Effector memory CD8-positive, alpha-beta T cell (primary cell): ENCODE data around the gene THBD.
"Not testable (repeated sequence)": the region's sequence is repeated elsewhere in the genome, so short reads cannot be mapped to it uniquely, and the experiment has no call there.

Experiments used
- ATAC-seq: fragments of 150-1000 bp; cut with Tn5 transposase; replicated peaks from 2 replicates; pipeline ENCODE4 v1.10.0; 2021; ENCODE audit warnings: mild to moderate bottlenecking, moderate library complexity
- DNase-seq, 3 experiments: peaks; one replicate each; pipeline ENCODE4 v3.0.0; 2021
- H3K27ac Mint-ChIP-seq, 2 donors: one replicate each; pipeline ENCODE4 v1.8.0; 2022; ENCODE audit warnings: mild to moderate bottlenecking in 2 of 2, mixed read lengths in 2 of 2, moderate library complexity in 2 of 2
- H3K27me3 Mint-ChIP-seq, 2 donors: one replicate each; pipeline ENCODE4 v1.8.0; 2022; ENCODE audit warnings: mixed read lengths in 2 of 2
- H3K36me3 Mint-ChIP-seq: one replicate; pipeline ENCODE4 v1.8.0; 2022; ENCODE audit warnings: mild to moderate bottlenecking, moderate library complexity, mixed read lengths; ENCODE audit not compliant: insufficient read depth
- H3K4me1 Mint-ChIP-seq, 2 donors: one replicate each; pipeline ENCODE4 v1.8.0; 2022; ENCODE audit warnings: low read depth in 2 of 2, mixed read lengths in 2 of 2
- H3K4me3 Mint-ChIP-seq, 2 donors: one replicate each; pipeline ENCODE4 v1.8.0; 2022; ENCODE audit warnings: mild to moderate bottlenecking in 2 of 2, mixed read lengths in 2 of 2, moderate library complexity in 2 of 2
- H3K9me3 Mint-ChIP-seq, 2 donors: one replicate each; pipeline ENCODE4 v1.8.0; 2022; ENCODE audit warnings: mixed read lengths in 2 of 2

THBD gene

GRCh38 chr20:23032750-23033078 lies 16.8 kb downstream of the THBD start:
- no peaks in the 10 kb centered on the region for H3K36me3 Mint-ChIP-seq
- DNase-seq (no peak), ATAC-seq (no peak)
- H3K4me3 Mint-ChIP-seq: no peak overlapping the region
- no peaks in the 10 kb centered on the region for H3K9me3 Mint-ChIP-seq
- no peak overlapping the region for H3K27ac Mint-ChIP-seq
- H3K27me3 Mint-ChIP-seq: peaks cover 12 to 39% of the 10 kb centered on the region in 2 donors
- H3K4me1 Mint-ChIP-seq: no peaks in the 10 kb centered on the region

GRCh38 chr20:23032056-23032749 lies 17.3 kb downstream of the THBD start:
- no peak for ATAC-seq
- H3K27ac Mint-ChIP-seq: no peak overlapping the region
- H3K27me3 Mint-ChIP-seq: peaks cover 12 to 33% of the 10 kb centered on the region in 2 donors
- H3K9me3 Mint-ChIP-seq: no peaks in the 10 kb centered on the region
- no peak overlapping the region for H3K4me3 Mint-ChIP-seq
- no peak for DNase-seq
- H3K4me1 Mint-ChIP-seq: no peaks in the 10 kb centered on the region
- H3K36me3 Mint-ChIP-seq: no peaks in the 10 kb centered on the region

- peaks cover 12 to 25% of the 10 kb centered on the region in 2 donors for H3K27me3 Mint-ChIP-seq
- H3K9me3 Mint-ChIP-seq: no peaks in the 10 kb centered on the region
- no peaks in the 10 kb centered on the region for H3K4me1 Mint-ChIP-seq
- H3K36me3 Mint-ChIP-seq: peaks cover 1% of the 10 kb centered on the region
- ATAC-seq: no peak
- DNase-seq: no peak
- H3K4me3 Mint-ChIP-seq: no peak overlapping the region
- H3K27ac Mint-ChIP-seq: no peak overlapping the region
Measured at GRCh38 chr20:23031346-23031745, 18.1 kb downstream of the THBD start.

GRCh38 chr20:23029324-23029723 lies 20.1 kb downstream of the THBD start:
- no peak overlapping the region for H3K4me3 Mint-ChIP-seq
- DNase-seq (no peak), ATAC-seq (no peak)
- H3K27me3 Mint-ChIP-seq: peaks cover 12 to 21% of the 10 kb centered on the region in 2 donors
- H3K4me1 Mint-ChIP-seq: no peaks in the 10 kb centered on the region
- no peak overlapping the region for H3K27ac Mint-ChIP-seq
- H3K9me3 Mint-ChIP-seq: peaks cover 0 to 2% of the 10 kb centered on the region in 2 donors
- H3K36me3 Mint-ChIP-seq: peaks cover 4% of the 10 kb centered on the region

DNA sequence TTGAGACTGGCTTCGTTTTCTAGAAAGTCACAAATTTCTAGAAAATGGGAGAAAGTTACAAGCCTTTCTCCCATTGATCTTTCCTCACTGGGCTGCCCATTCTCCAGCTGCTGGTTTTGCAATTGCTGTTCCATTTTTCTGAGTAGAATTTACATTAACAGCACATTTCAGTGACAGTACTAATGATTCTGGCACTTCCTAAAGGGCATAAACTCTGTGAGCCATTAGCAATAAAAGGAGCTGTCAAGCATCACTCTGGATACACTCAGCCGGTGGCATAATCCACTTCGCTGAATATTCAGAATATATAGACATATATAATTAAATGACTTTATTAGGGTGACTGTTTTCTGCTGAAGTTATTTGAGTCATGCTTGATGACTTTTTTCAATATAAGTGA lies 21.1 kb downstream of the THBD start:
- no peak overlapping the region for H3K27ac Mint-ChIP-seq

GRCh38 chr20:23027721-23028120 lies 21.8 kb downstream of the THBD start:
- peaks cover 4 to 16% of the 10 kb centered on the region in 2 donors for H3K27me3 Mint-ChIP-seq
- no peak for ATAC-seq

More for the DNA sequence above, 21.1 kb downstream of the THBD start:
- H3K9me3 Mint-ChIP-seq: peaks cover 0 to 2% of the 10 kb centered on the region in 2 donors
- DNase-seq (no peak), ATAC-seq (no peak)
- no peaks in the 10 kb centered on the region for H3K4me1 Mint-ChIP-seq
- H3K27me3 Mint-ChIP-seq: peaks cover 11 to 22% of the 10 kb centered on the region in 2 donors
- H3K4me3 Mint-ChIP-seq: no peak overlapping the region
- H3K36me3 Mint-ChIP-seq: peaks cover 4% of the 10 kb centered on the region

DNA sequence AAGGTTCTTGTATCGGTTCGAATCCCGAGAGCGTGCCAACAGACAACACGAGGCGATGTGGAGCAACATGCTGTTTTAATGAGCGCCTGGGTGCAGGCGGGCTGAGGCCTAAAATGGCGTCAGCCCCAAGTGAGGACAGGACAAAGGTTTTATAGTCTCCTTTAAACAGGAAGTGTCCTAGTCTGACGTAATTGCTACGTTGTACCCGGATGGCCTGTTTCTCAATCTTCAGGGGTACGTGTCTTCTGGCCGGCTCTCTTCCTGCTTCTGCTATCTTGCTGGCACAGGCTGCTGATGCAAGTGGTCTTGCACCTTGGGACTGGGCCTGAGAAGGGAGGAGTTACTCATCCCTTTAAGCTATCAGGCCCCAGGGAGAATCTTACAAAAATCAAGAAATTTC lies 24.0 kb downstream of the THBD start:
- H3K27me3 Mint-ChIP-seq, H3K27ac Mint-ChIP-seq, H3K4me3 Mint-ChIP-seq, H3K4me1 Mint-ChIP-seq, ATAC-seq, H3K9me3 Mint-ChIP-seq, H3K36me3 Mint-ChIP-seq, DNase-seq: not testable (repeated sequence)

More at GRCh38 chr20:23027721-23028120, 21.8 kb downstream of the THBD start:
- DNase-seq: no peak
- Mint-ChIP-seq H3K36me3 (peaks cover 4% of the 10 kb centered on the region), H3K9me3 (peaks cover 0 to 2% of the 10 kb centered on the region in 2 donors), H3K4me3 (no peak overlapping the region), H3K4me1 (no peaks in the 10 kb centered on the region), H3K27ac (no peak overlapping the region)

GRCh38 chr20:23024701-23025100 lies 24.8 kb downstream of the THBD start:
- no peak overlapping the region for H3K27ac Mint-ChIP-seq
- DNase-seq: no peak
- peaks cover 4 to 8% of the 10 kb centered on the region in 2 donors for H3K27me3 Mint-ChIP-seq
- H3K9me3 Mint-ChIP-seq: peaks cover 0 to 2% of the 10 kb centered on the region in 2 donors
- H3K4me3 Mint-ChIP-seq: no peak overlapping the region
- no peaks in the 10 kb centered on the region for H3K4me1 Mint-ChIP-seq
- peaks cover 4% of the 10 kb centered on the region for H3K36me3 Mint-ChIP-seq
- ATAC-seq: no peak

DNA sequence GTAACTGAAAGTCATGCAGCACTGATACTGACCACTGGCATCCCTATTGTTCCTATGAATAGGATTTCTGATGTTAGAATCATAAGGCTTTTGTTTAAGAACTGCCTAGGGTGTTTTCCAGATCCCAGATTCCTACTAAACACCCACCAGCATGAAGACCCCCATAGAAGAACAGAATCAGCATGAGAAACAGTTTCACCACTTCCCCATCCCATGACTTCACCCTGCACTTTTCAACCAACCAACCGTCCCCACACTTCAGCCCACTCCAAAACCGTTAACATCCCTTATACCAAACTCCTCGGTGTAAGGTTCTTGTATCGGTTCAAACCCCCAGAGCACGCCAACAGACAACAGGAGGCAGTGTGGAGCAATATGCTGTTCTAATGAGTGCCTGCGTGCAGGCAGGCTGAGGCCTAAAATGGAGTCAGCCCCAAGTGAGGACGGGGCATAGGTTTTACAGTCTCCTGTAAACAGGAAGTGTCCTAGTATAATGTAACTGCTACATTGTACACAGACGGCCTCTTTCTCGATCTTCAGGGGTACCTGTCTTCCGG lies 25.8 kb downstream of the THBD start:
- Mint-ChIP-seq H3K27ac (no peak overlapping the region), H3K4me3 (no peak overlapping the region), H3K4me1 (no peaks in the 10 kb centered on the region), H3K36me3 (peaks cover 4% of the 10 kb centered on the region), H3K27me3 (peaks cover 4 to 8% of the 10 kb centered on the region in 2 donors), H3K9me3 (peaks cover 0 to 2% of the 10 kb centered on the region in 2 donors)
- ATAC-seq: no peak
- no peak for DNase-seq

- Mint-ChIP-seq H3K36me3 (peaks cover 4% of the 10 kb centered on the region), H3K27ac (no peak overlapping the region), H3K9me3 (peaks cover 0 to 2% of the 10 kb centered on the region in 2 donors), H3K4me1 (no peaks in the 10 kb centered on the region), H3K27me3 (peaks cover 4 to 8% of the 10 kb centered on the region in 2 donors), H3K4me3 (no peak overlapping the region)
- DNase-seq: no peak
- no peak for ATAC-seq
Measured at GRCh38 chr20:23022849-23023248, 26.6 kb downstream of the THBD start.

DNA sequence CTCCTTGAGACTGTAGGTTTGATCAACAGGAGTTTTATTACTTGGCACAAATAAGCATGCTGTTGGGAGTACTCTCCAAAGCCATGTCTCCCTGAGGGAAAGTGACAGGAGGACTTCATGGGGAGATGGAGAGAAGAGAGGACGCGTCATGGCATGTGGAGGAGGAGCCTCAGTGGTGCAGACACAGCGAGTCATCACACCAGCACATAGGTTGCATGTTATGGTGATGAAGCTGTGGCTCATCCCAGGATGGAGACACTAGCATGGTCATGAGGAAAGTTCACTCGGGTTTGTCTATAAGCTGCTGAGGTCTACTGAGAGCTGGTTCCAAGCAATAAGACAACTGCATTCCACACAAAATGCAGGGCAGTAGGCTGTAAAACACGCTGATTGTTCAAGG lies 27.5 kb downstream of the THBD start:
- Mint-ChIP-seq H3K4me1 (no peaks in the 10 kb centered on the region), H3K4me3 (no peak overlapping the region), H3K36me3 (peaks cover 4% of the 10 kb centered on the region), H3K27me3 (peaks cover 4 to 8% of the 10 kb centered on the region in 2 donors), H3K9me3 (peaks cover 0 to 2% of the 10 kb centered on the region in 2 donors), H3K27ac (no peak overlapping the region)
- DNase-seq: no peak
- no peak for ATAC-seq

GRCh38 chr20:23021541-23021940 lies 27.9 kb downstream of the THBD start:
- H3K27ac Mint-ChIP-seq: no peak overlapping the region
- H3K4me3 Mint-ChIP-seq: no peak overlapping the region
- ATAC-seq (no peak), DNase-seq (no peak)
- H3K4me1 Mint-ChIP-seq: no peaks in the 10 kb centered on the region
- peaks cover 0 to 2% of the 10 kb centered on the region in 2 donors for H3K9me3 Mint-ChIP-seq
- peaks cover 4 to 8% of the 10 kb centered on the region in 2 donors for H3K27me3 Mint-ChIP-seq
- peaks cover 4% of the 10 kb centered on the region for H3K36me3 Mint-ChIP-seq

DNA sequence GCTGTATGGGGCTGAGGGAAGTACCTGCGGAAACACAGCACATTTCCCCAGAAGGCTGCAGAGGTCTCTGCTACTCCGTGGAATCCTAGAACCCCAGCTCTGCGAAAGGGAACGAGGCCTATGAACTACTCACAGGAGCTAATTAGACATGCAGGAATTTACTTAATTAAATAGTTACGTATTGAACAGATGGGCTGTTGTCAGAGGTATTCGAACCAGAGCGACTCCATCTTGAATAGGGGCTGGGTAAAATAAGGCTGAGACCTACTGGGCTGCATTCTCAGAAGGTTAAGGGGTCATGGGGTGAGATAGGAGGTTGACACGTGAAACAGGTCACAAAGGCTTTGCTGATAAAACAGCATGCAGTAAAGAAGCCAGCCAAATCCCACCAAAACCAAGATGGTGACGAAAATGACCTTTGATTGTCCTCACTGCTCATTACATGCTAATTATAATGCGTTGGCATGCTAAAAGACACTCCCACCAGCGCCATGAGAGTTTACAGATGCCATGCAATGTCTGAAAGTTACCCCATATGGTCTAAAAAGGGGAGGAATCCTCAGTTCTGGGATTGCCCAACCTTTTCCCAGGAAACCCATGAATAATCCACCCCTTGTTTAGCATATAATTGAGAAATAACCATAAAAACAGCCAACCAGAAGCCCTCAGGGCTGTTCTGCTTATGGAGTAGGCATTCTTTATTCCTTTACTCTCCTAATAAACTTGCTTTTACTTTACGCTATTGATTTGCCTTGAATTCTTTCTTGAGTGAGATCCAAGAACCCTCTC lies 29.0 kb downstream of the THBD start:
- Mint-ChIP-seq H3K4me1 (no peaks in the 10 kb centered on the region), H3K27me3 (peaks cover 4 to 8% of the 10 kb centered on the region in 2 donors), H3K36me3 (no peaks in the 10 kb centered on the region), H3K9me3 (no peaks in the 10 kb centered on the region), H3K27ac (no peak overlapping the region), H3K4me3 (no peak overlapping the region)
- no peak for ATAC-seq
- DNase-seq: no peak

DNA sequence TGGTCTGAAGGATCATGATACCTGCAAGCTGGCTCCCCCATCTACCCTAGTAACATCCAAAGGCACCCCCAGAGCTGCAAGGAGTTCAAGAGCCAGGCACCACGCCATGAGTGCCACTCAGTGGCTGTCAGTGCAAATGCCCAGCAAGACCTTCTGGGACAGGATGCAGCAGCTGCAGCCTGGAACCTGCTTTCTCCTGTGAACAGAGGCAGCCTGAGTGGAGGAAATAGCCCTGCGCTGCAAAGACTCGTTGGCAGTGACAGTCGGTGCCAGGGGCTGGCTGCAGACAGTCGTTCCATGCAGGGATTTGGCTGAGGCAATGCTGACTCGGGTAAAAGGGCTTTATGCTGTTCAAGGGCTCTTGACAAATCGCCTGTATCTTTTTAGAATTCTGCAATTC lies 30.1 kb downstream of the THBD start:
- H3K27ac Mint-ChIP-seq: no peak overlapping the region
- no peak for ATAC-seq
- H3K27me3 Mint-ChIP-seq: peaks cover 4 to 7% of the 10 kb centered on the region in 2 donors
- H3K4me3 Mint-ChIP-seq: no peak overlapping the region
- no peaks in the 10 kb centered on the region for H3K36me3 Mint-ChIP-seq
- no peaks in the 10 kb centered on the region for H3K4me1 Mint-ChIP-seq
- DNase-seq: no peak
- H3K9me3 Mint-ChIP-seq: no peaks in the 10 kb centered on the region
